GM12875 (cell line): ENCODE measurements around the gene SLX4.

Experiments
- H3K4me3 ChIP-seq: one replicate; pipeline ENCODE4 v1.5.1; 2011; ENCODE audit warnings: low read depth, low read length, control low read depth
- CTCF ChIP-seq: IDR thresholded peaks from 2 replicates; pipeline ENCODE4 v1.5.1; 2011; ENCODE audit warnings: low read depth, mild to moderate bottlenecking, control low read depth, inconsistent platforms, low read length, moderate library complexity, borderline replicate concordance; ENCODE audit not compliant: insufficient read depth

Gene SLX4

GRCh38 chr16:3645108-3645503 is 33.7 kb upstream of the SLX4 start:
- no peak for TF ChIP-seq CTCF

GRCh38 chr16:3643095-3643730 is 31.8 kb upstream of the SLX4 start:
- H3K4me3 ChIP-seq = no peak overlapping the region
- TF ChIP-seq CTCF = no peak

More at GRCh38 chr16:3645108-3645503, 33.7 kb upstream of the SLX4 start:
- no peak overlapping the region for H3K4me3 ChIP-seq

- no peak overlapping the region for H3K4me3 ChIP-seq
- no peak for TF ChIP-seq CTCF
Measured at GRCh38 chr16:3642397-3643094, 31.1 kb upstream of the SLX4 start.

- no peak overlapping the region for H3K4me3 ChIP-seq
- TF ChIP-seq CTCF = no peak
Measured at GRCh38 chr16:3641801-3642396, 30.5 kb upstream of the SLX4 start.

GRCh38 chr16:3640632-3641501 is 29.5 kb upstream of the SLX4 start:
- no peak for TF ChIP-seq CTCF

GRCh38 chr16:3640207-3640606 is 28.8 kb upstream of the SLX4 start:
- no peak overlapping the region for H3K4me3 ChIP-seq
- no peak for TF ChIP-seq CTCF

More at GRCh38 chr16:3640632-3641501, 29.5 kb upstream of the SLX4 start:
- H3K4me3 ChIP-seq = no peak overlapping the region
